Measurements from ENCODE around the gene P2RY6. TPM values are rescaled to one million over a fixed set of nuclear protein-coding genes. Genes with fewer than 3 reads are reported as not detected.

P2RY6 gene
- total RNA-seq, 1 experiment from 2014 or later, result 9.9 TPM

DNA sequence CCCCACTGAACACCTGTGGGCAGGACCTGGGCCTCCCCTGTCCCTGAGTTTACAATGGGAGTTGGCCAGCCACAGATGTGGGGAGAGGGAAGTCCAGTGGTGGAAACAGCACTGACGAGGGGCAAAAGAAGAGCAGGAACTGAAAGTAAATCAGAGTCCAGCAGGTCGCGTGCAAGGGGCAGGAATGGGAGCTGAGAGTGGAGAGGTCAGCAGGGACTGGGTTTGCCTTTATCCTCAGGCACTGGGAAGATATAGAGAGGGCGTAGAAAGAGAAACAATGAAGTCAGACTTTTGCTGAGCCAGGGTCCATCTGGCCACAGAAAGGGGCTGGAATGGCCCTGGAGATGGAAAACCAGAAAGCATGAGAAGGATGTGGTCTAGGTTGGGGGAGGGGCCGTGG lies 8.5 kb downstream of the P2RY6 start:
- peak; percentile 79 for DNase-seq (ENCODE audit: low read depth)

DNA sequence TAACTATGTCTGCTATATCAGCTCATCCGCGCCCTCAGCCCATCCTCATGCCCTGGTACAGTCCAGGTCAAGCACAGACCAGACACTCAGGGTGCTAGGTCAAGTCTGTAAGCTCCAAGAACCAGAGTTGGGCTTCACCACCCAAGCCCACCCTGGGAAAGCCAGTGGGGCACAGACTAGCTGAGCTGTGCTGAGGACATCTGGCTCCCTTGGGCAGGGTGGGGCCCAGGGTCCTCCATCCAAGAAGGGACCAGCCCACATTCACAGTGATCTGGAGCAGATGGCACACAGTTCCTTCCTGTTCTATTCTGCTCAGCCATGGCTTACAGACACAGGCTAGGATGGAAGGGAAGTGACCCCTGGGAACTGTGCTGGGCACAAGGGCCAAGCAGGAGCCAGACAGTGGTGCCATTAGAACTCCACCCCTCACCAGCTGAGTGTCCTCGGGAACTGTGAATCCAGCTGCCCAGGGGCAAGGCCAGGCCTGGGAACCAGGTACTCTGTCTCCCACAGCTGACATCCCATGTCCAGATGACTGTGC lies 9.1 kb downstream of the P2RY6 start:
- DNase-seq (ENCODE audit: low read depth), result peak; percentile 23

DNA sequence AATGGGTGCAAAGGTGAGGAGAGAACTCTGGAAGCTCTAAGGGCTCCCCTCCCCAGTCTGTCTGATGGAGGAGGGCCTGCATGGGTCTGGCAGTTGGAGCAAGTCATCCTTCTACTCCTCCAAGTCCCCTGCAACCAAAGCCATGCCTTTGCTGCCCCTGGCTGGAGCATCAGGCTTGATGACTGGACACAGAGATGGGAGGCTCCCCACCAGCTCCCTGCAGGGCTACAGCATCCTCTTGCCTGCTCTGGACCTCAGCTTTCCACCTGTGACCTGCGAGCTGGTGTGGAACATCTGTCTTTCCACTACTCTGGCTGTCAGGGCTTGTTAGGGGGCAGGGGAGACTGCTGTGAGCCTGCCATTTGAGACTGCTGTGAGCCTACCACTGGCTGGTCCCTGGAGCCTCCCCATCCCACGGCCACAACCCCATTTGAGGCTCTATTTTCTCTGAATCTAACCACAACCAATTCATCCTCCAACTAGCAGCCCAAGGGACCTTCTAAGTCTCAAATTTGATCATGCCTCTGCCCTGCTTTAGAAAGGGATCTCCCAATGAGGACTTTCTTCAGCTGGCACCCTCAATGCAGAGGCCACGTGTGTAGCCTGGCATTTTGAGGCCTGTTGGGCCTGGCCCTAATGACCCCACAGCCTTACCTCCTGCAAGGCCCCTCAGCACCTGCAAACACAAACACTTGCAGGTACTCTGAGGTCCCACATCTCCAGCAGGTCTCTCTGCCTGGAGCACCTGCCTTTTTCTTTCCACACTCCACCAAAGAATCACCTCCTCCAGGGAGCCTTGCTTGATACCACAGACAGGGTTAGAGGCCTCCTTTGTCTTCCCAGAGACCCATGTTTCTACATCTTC lies 9.9 kb downstream of the P2RY6 start:
- no peak for DNase-seq (ENCODE audit: low read depth)

DNA sequence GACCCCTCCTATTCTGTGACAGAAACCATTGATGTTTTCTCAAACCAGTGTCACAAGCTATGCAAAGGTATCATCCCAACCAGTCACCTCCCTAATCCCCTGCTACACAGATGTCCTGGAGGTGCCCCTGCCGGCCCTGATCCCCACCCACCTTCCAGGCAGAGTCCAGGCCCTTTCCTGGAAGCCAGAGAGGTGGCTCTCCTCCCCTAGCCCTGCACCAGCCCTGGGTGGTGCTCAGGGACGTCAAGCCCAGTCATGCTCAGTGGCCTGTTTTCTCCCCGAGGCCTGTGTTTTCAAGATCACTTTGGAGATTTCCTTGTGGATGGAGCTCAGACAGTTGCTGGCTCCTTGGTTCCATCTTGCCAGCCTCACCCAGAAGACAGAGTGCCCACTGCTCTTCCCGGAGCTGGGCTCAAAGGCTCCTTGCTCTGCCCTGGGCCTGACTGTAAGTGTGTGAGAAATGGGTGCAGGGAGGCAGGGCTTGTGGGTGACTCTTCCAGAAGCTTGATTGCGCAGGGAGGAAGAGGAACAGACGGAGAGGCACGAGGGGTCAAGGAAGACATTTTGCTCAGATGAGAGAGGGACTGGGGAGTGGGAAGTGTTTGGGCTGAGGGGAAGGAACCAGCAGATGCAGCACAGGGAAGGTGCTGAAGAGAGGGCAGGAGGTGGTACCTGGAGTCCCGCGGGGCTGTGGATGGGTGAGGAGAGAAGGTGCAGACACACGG lies 11.3 kb downstream of the P2RY6 start:
- no peak for DNase-seq (ENCODE audit: low read depth)

DNA sequence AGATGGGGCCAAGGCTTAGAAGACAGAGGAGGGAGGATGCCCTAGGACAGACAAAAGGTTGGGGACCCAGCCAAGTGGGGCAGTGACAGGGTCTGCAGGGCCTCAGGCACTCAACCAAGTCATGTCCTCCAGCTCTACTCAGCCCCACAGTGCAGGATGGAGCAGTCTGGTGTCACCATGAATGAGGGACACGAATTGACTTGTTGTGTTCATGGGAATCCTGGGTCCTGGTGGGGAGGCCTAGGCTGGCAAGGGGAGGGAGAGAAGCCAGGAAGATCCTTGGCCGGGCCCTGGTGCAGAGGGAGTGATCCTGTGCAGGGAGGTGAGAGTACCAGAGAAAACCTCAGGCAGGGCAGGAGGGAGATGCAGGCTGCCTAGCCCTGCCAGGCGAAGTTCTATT lies 12.0 kb downstream of the P2RY6 start:
- no peak for DNase-seq (ENCODE audit: low read depth)

DNA sequence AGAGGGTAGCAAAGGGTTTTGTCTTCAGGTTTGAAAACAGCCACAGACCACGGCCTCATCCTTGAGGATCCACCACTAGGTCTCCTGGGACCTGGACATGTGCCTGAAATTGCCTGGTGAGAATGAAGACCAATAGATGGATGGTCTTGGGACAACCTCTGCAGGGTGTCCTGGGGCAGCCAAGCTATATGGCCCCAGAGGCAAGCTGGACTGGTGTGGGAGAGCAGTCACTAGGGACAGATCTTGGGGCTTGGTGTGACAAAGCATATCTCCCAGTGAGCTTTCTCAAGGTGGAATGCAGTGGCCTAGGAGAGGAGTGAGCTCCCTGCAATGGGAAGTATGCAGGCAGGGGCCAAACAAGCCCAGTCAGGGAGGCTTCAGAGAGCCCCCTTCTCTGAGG lies 13.6 kb downstream of the P2RY6 start:
- no peak for DNase-seq (ENCODE audit: low read depth)

DNA sequence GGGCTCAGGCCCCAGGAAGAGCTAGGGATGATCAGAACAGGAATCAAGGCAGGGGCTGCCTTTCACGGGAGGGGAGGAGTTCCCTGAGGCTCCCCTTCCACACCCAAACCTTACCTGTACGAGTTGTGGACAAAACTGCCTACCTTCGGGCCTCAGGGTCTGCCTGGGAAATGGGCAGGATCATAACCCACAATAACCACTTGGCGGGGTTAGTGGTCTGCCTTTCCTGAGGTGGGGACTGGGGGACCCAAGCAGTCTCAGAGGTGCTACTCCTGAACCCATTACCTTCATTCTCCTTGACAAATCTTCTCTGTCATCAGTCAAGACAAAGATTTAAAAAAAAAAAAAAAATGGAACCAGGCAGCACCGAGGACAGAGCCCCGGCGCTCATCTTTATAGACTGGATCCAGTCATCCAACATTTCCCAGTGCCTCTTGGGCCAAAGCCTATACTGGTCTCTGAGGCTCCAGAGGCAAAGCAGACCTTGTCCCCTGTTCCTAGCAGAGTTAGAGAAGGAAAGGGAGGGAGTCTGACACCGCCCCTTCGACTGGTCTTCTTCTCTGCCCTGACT lies 14.2 kb downstream of the P2RY6 start:
- DNase-seq (ENCODE audit: low read depth), result no peak

DNA sequence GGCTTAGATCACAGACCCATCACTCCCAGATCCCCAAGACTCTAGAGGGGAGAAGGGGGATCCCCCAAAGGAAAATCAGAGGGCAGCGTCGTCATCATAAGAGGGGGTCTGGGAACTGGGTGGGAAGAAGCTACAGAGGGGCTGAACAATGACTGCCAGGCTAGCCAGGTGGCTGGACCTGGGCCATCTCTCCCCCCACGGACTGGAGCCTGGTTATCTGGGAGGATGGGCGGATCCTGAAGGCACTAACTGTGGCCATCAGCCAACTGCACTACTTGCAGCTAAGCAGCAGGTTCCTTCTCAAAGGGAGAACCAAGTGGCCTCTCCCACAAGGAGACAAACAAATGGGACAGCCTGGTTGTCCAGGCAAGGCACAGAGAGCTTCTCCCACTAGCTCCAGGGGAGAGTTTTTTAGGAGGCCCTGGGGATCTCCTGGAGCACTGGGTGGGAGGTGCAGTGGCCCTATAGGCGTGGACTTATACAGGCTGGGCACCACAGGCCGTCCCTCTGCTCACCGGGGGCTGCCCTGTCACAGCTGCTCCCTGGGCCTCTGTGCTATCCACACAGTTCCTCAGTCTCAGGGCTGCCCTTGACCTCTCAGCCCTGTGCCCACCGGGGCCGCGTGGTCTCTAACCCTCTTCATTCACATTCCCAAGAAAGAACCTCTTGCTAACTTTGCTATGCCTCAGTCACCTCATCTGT lies 15.4 kb downstream of the P2RY6 start:
- DNase-seq (ENCODE audit: low read depth), result peak; percentile 45

DNA sequence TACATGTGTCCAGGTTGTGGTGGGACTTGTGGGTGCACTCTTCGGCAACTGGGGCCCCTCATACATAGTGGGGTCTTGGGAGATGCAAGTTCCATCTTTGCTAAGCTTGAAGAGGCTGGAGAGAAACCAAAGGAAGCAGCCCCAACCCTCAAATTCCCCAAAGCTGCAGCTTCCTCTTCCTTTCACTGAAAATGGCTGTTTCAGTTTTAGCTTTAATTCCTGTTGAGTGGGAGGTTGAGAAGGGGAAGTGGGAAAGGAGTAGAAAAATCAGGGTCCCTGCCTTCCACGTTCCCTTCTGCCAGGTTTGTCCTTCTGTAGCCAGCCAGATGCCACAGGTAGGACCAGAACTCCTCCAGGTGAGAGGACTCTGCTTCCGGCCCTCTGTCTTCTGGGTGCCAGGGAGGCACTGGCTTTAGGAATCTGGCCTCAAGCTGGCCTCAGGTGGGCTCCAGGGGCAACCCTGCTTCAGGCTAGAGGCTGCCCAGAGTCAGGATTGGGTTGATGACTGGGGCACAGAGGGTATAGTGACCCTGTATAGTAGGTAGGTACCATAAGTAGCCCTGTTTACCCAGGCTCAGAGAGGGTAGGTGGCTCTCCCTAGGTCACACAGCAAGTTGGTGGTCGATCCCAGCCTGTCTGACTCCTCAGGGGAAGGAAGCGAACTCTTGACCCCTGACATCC lies 16.2 kb downstream of the P2RY6 start:
- DNase-seq (ENCODE audit: low read depth), result no peak

DNA sequence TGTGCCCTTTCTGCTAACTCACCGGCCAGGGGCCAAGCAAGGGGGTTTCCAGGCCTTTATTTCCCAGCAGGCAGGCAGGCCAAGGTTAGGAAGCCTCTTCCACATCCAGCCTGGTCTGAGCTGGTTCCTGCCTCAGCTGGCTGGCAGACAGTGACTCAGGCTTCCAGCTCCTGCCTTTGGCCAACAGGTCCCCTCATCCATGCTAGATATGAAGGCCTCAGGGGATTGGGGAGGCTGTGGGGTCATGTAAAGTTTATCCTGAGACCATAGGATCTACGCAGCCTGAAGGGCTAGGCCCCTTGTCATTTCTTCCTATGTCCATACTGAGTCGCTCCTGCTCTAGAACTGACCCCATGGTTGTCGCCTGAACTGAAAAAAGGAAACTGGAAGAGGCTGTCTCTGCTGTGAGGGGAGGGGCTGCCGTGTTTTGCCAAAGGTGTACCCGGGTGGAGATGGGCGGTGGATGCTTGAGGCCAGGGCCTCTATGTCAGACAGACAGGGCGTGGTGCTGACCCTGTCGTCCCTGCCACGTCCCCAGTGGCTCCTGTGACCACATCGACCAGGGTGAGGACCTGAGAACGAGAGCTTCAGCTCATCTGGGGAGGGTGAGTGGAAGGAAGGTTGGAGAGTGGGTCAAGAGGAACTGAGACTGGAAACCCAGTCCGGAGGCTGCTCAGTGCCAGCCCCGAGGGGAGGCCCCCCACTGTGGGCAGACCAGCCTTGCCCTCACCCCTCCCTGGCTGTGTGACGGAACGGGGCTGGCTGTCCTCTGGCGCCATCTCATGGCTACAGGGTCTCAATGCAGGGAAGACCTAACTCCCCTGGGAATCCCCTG lies 17.0 kb downstream of the P2RY6 start:
- peak; percentile 98 for DNase-seq (ENCODE audit: low read depth)

DNA sequence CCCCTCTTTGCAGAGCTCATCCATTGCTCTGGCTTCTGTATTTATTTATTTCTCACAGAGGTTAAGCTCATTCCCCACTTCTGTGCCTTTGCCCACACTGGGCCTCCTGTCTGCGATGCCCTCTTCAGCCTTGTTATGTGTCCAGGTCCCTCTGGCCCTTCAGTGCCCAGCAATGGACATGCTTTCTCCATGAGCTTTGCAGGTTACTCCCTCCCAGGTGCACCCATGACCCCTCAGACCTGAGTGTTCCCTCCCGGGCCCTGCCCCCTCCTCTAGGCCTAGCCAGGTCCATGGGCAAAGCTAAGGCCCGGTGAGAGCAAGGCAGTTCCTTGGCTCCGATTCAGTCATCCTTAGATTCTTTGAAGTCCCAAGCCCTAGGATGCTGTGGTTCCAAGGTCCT lies 18.4 kb downstream of the P2RY6 start:
- no peak for DNase-seq (ENCODE audit: low read depth)

DNA sequence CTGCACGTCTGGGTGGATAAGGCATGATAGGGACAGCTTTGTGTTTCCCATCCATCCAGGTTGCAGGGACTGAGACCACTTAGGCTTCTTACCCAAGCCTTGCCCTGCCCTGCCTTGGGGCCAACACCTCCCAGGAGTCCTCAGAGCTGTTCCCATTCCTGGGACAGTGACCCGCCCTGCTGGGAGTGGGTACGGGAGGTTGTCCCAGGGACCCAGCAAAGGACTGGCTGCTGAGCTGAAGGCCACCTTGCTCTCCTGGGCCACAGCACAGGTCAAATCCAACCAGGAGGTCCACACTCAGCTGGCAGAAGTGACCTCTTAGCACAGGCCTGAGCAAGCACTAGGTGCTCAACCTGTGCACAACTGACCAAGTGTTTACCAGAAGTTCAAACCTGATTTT lies 19.1 kb downstream of the P2RY6 start:
- DNase-seq (ENCODE audit: low read depth), result no peak

DNA sequence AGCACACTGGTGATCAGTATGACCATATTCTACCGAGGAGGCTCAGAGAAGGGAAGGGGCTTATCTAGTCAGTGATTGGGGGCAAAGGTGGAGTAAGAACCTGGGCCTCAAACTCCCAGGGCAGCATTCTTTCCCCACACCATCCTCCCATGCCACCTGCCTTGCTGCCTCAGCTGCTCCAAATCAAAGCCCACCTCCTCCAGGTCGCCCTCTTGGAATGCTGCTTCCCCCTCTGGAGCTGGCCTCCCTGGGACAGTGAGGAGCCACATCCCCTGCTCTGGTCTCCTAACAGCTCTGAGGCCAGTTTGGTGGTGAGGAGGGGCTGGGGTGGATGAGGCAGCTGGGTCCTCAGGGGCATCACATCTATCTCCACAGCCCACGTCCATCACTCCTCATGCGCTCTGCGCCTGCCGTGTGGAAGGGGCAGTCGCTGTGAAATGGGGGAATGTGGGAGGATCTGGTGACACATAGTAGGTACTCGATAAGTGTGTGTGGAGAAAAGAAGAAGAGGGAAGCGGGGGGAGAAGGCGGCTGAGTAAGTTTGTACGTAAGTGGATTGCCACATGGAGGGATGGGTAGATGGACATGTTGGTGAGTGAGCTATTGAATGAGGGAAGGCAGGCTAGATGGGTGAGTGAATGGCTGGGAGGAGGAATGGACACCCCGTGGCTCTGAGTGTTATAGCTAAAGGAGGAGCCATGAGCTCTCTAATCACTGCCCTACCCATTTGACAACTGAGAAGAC lies 19.8 kb downstream of the P2RY6 start:
- no peak for DNase-seq (ENCODE audit: low read depth)

DNA sequence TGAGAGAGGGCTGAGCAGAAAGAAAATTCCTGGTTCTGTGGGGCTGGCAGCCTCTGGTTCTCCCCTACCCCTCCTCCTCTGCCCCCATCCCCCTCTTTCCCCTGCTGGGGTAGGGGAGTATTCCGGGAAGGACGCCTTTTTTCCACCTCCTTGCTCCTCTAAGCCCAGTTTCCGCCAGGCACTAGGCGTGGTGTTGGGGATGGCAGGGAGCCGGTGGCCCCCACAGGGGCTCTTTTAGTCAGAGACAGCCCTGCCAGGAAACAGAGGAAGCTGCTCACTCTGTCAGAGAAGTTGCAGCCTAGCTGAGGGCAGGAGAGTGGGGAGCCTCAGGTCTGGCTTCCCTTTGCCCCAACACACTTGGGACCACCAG lies 20.4 kb downstream of the P2RY6 start:
- DNase-seq (ENCODE audit: low read depth), result no peak

DNA sequence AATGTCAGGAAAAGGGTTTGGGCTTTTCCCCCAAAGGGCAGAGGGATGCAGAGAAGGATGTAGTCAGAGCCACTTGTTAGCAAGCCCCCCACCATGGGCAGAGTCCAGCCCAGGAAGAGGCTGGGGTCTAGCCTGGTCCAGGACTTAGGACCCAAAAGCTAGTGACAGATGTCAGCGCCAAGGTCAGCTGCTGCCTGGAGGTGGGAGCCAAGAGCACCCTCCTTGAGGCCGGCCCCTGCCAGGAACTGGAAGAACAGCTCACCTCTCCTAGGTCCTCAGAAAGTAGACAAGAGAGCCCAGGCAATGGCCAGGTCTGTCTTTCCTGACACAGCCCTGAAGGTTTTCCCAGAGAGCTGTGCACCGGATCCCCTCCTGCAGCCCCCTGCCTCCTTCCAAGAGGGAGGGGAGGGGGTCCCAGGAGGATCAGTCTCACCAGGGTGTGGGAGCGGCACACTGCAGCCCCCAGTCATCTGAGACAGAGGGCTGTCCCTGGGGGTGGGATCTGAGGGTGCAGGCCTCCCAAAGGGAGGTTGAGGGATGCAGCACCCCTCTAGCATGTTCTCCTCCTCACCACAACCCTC lies 21.3 kb downstream of the P2RY6 start:
- DNase-seq (ENCODE audit: low read depth), result no peak

DNA sequence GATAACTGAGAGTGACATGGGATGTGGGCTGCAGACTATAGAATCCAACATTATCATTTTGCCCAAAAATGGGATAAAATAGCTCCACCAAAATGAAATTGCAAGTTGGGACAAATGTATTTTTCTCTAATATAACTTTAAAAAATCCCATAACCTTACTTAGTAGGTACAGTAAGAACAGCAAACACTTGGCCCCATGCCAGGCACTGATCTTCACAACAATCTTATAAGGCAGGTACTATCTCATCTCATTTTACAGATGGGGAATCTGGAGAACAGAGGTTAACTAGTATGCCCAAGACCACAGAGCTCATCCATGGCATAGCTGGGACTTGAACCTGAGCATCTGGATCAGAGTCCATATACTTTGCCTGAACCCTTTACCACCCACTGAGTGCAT lies 22.5 kb downstream of the P2RY6 start:
- no peak for DNase-seq (ENCODE audit: low read depth)

DNA sequence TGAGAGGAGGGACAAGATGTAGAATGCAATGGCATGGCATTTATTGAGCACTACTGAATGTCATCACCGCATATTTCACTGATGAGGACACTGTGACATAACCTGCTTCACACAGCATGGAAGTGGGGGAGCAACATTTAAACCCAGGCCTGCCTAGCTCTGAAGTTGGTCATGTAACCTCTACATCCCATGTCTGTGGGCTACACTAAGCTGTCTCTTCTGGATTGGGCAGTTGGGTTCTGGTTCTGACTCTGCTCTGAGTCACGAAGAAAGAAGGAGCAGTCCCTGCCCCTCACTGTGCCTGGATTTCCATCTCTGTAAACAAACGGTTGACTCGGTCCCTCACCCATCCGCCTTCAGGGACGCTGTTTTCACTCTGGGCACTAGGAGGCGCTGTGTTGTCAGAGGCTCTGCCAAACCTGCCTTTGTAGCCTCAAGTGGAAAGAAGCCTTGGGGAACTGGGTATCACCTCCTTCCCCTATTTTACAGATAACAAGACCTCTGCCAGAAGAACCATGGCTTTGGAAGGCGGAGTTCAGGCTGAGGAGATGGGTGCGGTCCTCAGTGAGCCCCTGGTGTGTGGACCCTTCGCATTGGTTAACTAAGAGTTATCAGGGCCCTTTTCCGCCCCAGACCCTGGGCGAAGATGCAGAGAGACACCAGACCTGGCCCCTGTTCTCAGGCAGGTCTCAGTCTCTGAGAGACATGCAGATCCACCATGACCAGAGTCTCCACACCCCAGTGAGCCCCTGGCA lies 23.3 kb downstream of the P2RY6 start:
- DNase-seq (ENCODE audit: low read depth), result peak; percentile 82

DNA sequence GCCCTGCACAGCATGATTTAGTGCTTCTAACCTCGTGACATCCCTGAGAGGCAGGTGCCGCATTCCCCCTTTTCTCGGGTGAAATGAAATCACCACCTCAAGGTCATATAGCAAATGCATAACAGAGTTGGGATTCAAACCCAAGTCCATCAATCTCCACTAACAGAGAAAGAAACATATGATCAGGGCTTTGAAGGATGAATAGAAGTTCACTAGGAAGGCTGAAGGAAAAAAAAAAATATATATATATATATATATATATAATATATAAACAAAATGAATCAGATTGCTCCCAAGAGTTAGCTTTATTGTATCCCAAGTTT lies 23.8 kb downstream of the P2RY6 start:
- DNase-seq (ENCODE audit: low read depth), result no peak

Measured in RPMI7951 (cell line).